GM12878 (cell line): Measurements from ENCODE around the gene GSG1. TPM values are rescaled to one million over a fixed set of nuclear protein-coding genes. Genes with fewer than 3 reads are reported as not detected.

Source experiments
- ATAC-seq: fragments of 200-7000 bp; cut with Tn5 transposase; 3 replicates; pipeline ENCODE4 v1.9.1; 2020; ENCODE audit warnings: mild to moderate bottlenecking, moderate library complexity
- BruUV-seq: library from RNA; stranded (reverse); fragments of 400-500 nt; replicated peaks from 2 replicates; lab custom pipeline; 2021; lab: Mats Ljungman, UMichigan
- CTCF ChIA-PET: fragments of 300-600 bp; sonication (Branson Sonifier 250); formaldehyde crosslinking; extraction: SDS; loops from one replicate; lab custom pipeline; 2021; ENCODE audit warnings: inconsistent platforms; lab: Yijun Ruan, JAX
- POLR2A ChIA-PET: fragments of 350-600 bp; formaldehyde crosslinking; extraction: SDS; loops from one replicate; lab custom pipeline; 2021; ENCODE audit warnings: inconsistent platforms; lab: Charles Lee
- RAD21 ChIA-PET: fragments of 300-600 bp; sonication (Branson Sonifier 250); formaldehyde crosslinking; loops from one replicate; lab custom pipeline; 2023; ENCODE audit warnings: antibody characterized with exemption; ENCODE audit not compliant: unreplicated experiment; lab: Charles Lee
- SMC1A ChIA-PET: fragments of 300-600 bp; sonication (Branson Sonifier 250); formaldehyde crosslinking; loops from one replicate; lab custom pipeline; 2023; ENCODE audit not compliant: unreplicated experiment, uncharacterized antibody; lab: Charles Lee
- DNase-seq: peaks from one replicate; pipeline ENCODE4 v3.0.0-alpha.2; 2011; ENCODE audit warnings: low read depth, low spot score
- FAIRE-seq: peaks from 3 replicates; lab custom pipeline; 2011; peaks lifted over from hg19 to GRCh38; lab: Jason Lieb, UNC
- H2AFZ ChIP-seq: 2 replicates; pipeline ENCODE4 v1.6.0; 2011; ENCODE audit warnings: low read depth, low read length, control low read depth; ENCODE audit not compliant: control insufficient read depth
- H3K27ac ChIP-seq: 2 replicates; pipeline ENCODE4 v1.5.1; 2011; ENCODE audit warnings: control low read depth; ENCODE audit not compliant: control insufficient read depth, insufficient read depth
- H3K27me3 ChIP-seq, 2 experiments: replicated peaks in 1 of 2; 2 replicates each; pipeline versions ENCODE4 v1.6.0 to v1.6.1; 2011; ENCODE audit warnings: low read length in 1 of 2; ENCODE audit not compliant: control insufficient read depth in 2 of 2, insufficient read depth in 2 of 2
- H3K36me3 ChIP-seq, 2 experiments: 2 replicates each; pipeline ENCODE4 v1.5.1; 2011; ENCODE audit warnings: low read length in 1 of 2; ENCODE audit not compliant: control insufficient read depth in 2 of 2, insufficient read depth in 2 of 2
- H3K4me1 ChIP-seq: 2 replicates; pipeline ENCODE4 v1.6.1; 2011; ENCODE audit warnings: mild to moderate bottlenecking, low read length, moderate library complexity, mixed read lengths; ENCODE audit not compliant: control insufficient read depth, insufficient read depth
- H3K4me2 ChIP-seq: 2 replicates; pipeline ENCODE4 v1.6.0; 2011; ENCODE audit warnings: control low read depth; ENCODE audit not compliant: control insufficient read depth, insufficient read depth
- H3K4me3 ChIP-seq: fragments of 200-600 bp; sonication (generic); 2 replicates; pipeline ENCODE4 v1.5.1; 2016
- H3K79me2 ChIP-seq: 2 replicates; pipeline ENCODE4 v1.6.0; 2011; ENCODE audit warnings: low read length; ENCODE audit not compliant: control insufficient read depth, insufficient read depth
- H3K9ac ChIP-seq: 2 replicates; pipeline ENCODE4 v1.8.0; 2011; ENCODE audit warnings: low read length, control low read depth, mixed read lengths; ENCODE audit not compliant: control insufficient read depth, insufficient read depth
- H3K9me3 ChIP-seq: replicated peaks from 3 replicates; pipeline ENCODE4 v1.5.1; 2011; ENCODE audit warnings: mild to moderate bottlenecking, low read length; ENCODE audit not compliant: control insufficient read depth, insufficient read depth
- H4K20me1 ChIP-seq: 2 replicates; pipeline ENCODE4 v1.6.0; 2011; ENCODE audit not compliant: control insufficient read depth, insufficient read depth
- CEBPB ChIP-seq, 2 experiments: fragments of 150-350 bp in 1 of 2; IDR thresholded peaks; 2 replicates each; pipeline ENCODE4 v1.6.1; 2012 to 2014; ENCODE audit warnings: low read depth in 2 of 2, low read length in 2 of 2, borderline replicate concordance in 1 of 2, inconsistent platforms in 1 of 2
- CREB1 ChIP-seq: IDR thresholded peaks from 2 replicates; pipeline ENCODE4 v1.6.1; 2012; ENCODE audit warnings: low read depth, mild to moderate bottlenecking, inconsistent platforms
- IRF4 ChIP-seq: IDR thresholded peaks from 2 replicates; pipeline ENCODE4 v1.6.1; 2011; ENCODE audit warnings: low read depth, low read length
- MYC ChIP-seq: IDR thresholded peaks from 2 replicates; pipeline ENCODE4 v1.6.1; 2011; ENCODE audit warnings: mild to moderate bottlenecking, low read length, moderate library complexity, inconsistent platforms; ENCODE audit not compliant: insufficient read depth, insufficient replicate concordance, insufficient read length, severe bottlenecking
- SIN3A ChIP-seq: IDR thresholded peaks from 2 replicates; pipeline ENCODE4 v1.6.1; 2012; ENCODE audit warnings: low read depth, low read length, improper control_type of control experiment
- SP1 ChIP-seq: IDR thresholded peaks from one replicate; pipeline ENCODE4 v1.6.1; 2011; ENCODE audit warnings: low read depth, low read length
- ZNF274 ChIP-seq: IDR thresholded peaks from one replicate; pipeline ENCODE4 v1.8.0; 2011; ENCODE audit not compliant: insufficient read length, insufficient read depth
- WGBS: methylation state at CpG from one replicate; pipeline ENCODE4 v1.1.6; 2016; ENCODE audit warnings: low lambda C conversion rate; ENCODE audit not compliant: insufficient replicate concordance, insufficient coverage; ENCODE audit errors: missing lambda C conversion rate; 5-methylcytosine and 5-hydroxymethylcytosine counted together
- in situ Hi-C: fragments of 300-500 bp; cut with MboI; formaldehyde crosslinking; loops from 9 replicates; pipeline ENCODE4 v1.14.3; 2018; ENCODE audit warnings: mixed read lengths
- intact Hi-C: fragments of 100-400 bp; cut with micrococcal nuclease; formaldehyde crosslinking; loops from one replicate; pipeline ENCODE4 v1.14.2; 2022; ENCODE audit not compliant: unreplicated experiment
- polyA plus RNA-seq, 11 experiments: library from polyadenylated mRNA; depleted of rRNA in 4 of 11; unstranded in 6 of 11; stranded (reverse) in 5 of 11; fragments of >200 nt; fragmentation: Nextera tagmentation in 4 of 11; fragmentation: Illumina TruSeq in 1 of 11; extraction: Ambion mirVana in 4 of 11; extraction: Trizol in 1 of 11; gene quantifications; 1 replicate in 1 of 11; 2 replicates in 10 of 11; pipeline versions ENCODE4 v1.2.1 to v1.2.3, GENCODE V29; 2011 to 2016; ENCODE audit warnings: inconsistent platforms in 2 of 11, missing spikeins in 2 of 11, low read depth in 1 of 11
- total RNA-seq, 4 experiments: library from RNA; depleted of rRNA in 3 of 4; stranded (reverse); fragments of >200 nt in 3 of 4; fragmentation: Illumina TruSeq in 1 of 4; extraction: Trizol in 1 of 4; gene quantifications; 2 replicates each; pipeline versions ENCODE4 v1.2.1 to v1.2.3, GENCODE V29; 2013 to 2021
- TF ChIP-seq, protein P1 (sequence below): fragments of 450-650 bp; conservative IDR thresholded peaks from 2 replicates; pipeline ENCODE4 v1.6.1; 2017; ENCODE audit warnings: mild to moderate bottlenecking, moderate library complexity
- TF ChIP-seq, protein P2 (sequence below): fragments of 150-350 bp; IDR thresholded peaks from 2 replicates; pipeline ENCODE4 v1.6.1; 2016; ENCODE audit warnings: low read depth, low read length
- TF ChIP-seq, protein P3 (sequence below): fragments of 450-650 bp; IDR thresholded peaks from 2 replicates; pipeline ENCODE4 v1.6.1; 2017; ENCODE audit warnings: mild to moderate bottlenecking, moderate library complexity
- TF ChIP-seq, protein P4 (sequence below): IDR thresholded peaks from 2 replicates; pipeline ENCODE4 v1.6.1; 2011; ENCODE audit warnings: low read depth, low read length, improper control_type of control experiment, borderline replicate concordance

The GSG1 gene
- total and polyA plus RNA-seq, 10 of the 15 experiments (the other 5 are each of a cell fraction or from before 2014, with no cell fraction given), result not detected

DNA sequence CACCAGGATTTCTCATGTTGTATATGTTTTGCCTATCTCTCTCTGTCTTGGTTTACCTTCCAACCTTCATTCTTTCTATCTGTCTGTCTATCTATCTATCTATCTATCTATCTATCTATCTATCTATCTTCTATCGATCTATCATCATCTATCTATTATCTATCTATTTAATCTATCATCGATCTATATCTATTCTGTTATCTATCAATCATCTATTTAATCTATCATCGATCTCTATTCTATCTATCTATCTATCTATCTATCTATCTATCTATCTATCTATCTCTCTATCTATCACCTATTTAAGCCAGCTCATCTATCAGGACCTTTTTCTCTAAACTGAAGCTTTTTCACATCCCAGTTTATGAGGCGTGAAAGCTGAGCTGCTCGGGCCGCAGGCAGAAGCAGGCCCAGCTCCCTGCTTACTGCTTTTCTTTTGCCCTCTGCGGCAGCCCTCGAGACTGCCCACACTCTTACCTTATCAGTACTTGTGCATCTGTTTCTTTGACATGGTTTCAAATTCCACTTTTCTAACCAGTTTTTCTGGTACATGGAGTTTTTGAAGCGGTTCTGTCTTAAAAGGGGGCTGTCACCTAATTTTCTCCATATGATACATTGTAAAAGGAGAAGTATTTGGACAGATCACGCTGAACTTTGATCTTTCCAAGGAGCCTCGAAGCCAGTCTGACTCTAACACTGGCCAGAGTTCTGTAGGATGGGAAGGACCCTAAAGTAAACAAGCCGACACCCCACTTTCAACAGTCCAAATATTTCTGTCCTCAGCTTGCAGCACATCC, 44.4 kb upstream of the GSG1 start:
- 50% methylated on average over 12 of the region's 12 CpGs for WGBS
- no peak overlapping the region for H3K4me2 ChIP-seq
- ChIA-PET SMC1A (interaction anchor here (0.9 kb wide), 1 partner anchor 360 kb away, joined by 4 read pairs; no protein-coding TSS in a partner anchor), CTCF (interaction anchor here (1.0 kb wide), 1 partner anchor 102 kb away, joined by 3 read pairs; no protein-coding TSS in a partner anchor), RAD21 (no interaction called here), POLR2A (no interaction called here)
- no peak overlapping the region for H3K4me3 ChIP-seq
- H3K27me3 ChIP-seq, result peaks cover 3 to 10% of the 10 kb centered on the region in 2 experiments
- no peak for DNase-seq
- no peaks in the 10 kb centered on the region for H3K79me2 ChIP-seq
- no peaks in the 10 kb centered on the region for H3K9me3 ChIP-seq
- intact Hi-C loops, result no loop called here
- no peaks in the 10 kb centered on the region for H3K36me3 ChIP-seq
- no peak overlapping the region for H3K9ac ChIP-seq
- FAIRE-seq, result no peak
- H3K4me1 ChIP-seq, result no peaks in the 10 kb centered on the region
- no peak for ATAC-seq
- in situ Hi-C loops, result no loop called here
- no peaks in the 10 kb centered on the region; the same call in 1 of the 2 replicates for H4K20me1 ChIP-seq
- BruUV-seq, result no TSS peak
- H3K27ac ChIP-seq, result no peak overlapping the region
- no peak overlapping the region for H2AFZ ChIP-seq
- TF ChIP-seq IRF4 (no peak), MYC (no peak), SIN3A (no peak), CREB1 (no peak), ZNF274 (no peak), CEBPB (IDR thresholded peaks at IDR 0.05; ENCODE audit: borderline replicate concordance in 1 of 2, low read depth in 2 of 2, low read length in 2 of 2) (no peak), SP1 (no peak)
- TF ChIP-seq, protein P1, sequence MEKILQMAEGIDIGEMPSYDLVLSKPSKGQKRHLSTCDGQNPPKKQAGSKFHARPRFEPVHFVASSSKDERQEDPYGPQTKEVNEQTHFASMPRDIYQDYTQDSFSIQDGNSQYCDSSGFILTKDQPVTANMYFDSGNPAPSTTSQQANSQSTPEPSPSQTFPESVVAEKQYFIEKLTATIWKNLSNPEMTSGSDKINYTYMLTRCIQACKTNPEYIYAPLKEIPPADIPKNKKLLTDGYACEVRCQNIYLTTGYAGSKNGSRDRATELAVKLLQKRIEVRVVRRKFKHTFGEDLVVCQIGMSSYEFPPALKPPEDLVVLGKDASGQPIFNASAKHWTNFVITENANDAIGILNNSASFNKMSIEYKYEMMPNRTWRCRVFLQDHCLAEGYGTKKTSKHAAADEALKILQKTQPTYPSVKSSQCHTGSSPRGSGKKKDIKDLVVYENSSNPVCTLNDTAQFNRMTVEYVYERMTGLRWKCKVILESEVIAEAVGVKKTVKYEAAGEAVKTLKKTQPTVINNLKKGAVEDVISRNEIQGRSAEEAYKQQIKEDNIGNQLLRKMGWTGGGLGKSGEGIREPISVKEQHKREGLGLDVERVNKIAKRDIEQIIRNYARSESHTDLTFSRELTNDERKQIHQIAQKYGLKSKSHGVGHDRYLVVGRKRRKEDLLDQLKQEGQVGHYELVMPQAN, result no peak
- TF ChIP-seq, protein P2, sequence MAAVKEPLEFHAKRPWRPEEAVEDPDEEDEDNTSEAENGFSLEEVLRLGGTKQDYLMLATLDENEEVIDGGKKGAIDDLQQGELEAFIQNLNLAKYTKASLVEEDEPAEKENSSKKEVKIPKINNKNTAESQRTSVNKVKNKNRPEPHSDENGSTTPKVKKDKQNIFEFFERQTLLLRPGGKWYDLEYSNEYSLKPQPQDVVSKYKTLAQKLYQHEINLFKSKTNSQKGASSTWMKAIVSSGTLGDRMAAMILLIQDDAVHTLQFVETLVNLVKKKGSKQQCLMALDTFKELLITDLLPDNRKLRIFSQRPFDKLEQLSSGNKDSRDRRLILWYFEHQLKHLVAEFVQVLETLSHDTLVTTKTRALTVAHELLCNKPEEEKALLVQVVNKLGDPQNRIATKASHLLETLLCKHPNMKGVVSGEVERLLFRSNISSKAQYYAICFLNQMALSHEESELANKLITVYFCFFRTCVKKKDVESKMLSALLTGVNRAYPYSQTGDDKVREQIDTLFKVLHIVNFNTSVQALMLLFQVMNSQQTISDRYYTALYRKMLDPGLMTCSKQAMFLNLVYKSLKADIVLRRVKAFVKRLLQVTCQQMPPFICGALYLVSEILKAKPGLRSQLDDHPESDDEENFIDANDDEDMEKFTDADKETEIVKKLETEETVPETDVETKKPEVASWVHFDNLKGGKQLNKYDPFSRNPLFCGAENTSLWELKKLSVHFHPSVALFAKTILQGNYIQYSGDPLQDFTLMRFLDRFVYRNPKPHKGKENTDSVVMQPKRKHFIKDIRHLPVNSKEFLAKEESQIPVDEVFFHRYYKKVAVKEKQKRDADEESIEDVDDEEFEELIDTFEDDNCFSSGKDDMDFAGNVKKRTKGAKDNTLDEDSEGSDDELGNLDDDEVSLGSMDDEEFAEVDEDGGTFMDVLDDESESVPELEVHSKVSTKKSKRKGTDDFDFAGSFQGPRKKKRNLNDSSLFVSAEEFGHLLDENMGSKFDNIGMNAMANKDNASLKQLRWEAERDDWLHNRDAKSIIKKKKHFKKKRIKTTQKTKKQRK, result no peak
- TF ChIP-seq, protein P3, sequence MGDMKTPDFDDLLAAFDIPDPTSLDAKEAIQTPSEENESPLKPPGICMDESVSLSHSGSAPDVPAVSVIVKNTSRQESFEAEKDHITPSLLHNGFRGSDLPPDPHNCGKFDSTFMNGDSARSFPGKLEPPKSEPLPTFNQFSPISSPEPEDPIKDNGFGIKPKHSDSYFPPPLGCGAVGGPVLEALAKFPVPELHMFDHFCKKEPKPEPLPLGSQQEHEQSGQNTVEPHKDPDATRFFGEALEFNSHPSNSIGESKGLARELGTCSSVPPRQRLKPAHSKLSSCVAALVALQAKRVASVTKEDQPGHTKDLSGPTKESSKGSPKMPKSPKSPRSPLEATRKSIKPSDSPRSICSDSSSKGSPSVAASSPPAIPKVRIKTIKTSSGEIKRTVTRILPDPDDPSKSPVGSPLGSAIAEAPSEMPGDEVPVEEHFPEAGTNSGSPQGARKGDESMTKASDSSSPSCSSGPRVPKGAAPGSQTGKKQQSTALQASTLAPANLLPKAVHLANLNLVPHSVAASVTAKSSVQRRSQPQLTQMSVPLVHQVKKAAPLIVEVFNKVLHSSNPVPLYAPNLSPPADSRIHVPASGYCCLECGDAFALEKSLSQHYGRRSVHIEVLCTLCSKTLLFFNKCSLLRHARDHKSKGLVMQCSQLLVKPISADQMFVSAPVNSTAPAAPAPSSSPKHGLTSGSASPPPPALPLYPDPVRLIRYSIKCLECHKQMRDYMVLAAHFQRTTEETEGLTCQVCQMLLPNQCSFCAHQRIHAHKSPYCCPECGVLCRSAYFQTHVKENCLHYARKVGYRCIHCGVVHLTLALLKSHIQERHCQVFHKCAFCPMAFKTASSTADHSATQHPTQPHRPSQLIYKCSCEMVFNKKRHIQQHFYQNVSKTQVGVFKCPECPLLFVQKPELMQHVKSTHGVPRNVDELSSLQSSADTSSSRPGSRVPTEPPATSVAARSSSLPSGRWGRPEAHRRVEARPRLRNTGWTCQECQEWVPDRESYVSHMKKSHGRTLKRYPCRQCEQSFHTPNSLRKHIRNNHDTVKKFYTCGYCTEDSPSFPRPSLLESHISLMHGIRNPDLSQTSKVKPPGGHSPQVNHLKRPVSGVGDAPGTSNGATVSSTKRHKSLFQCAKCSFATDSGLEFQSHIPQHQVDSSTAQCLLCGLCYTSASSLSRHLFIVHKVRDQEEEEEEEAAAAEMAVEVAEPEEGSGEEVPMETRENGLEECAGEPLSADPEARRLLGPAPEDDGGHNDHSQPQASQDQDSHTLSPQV, result no peak
- TF ChIP-seq, protein P4, sequence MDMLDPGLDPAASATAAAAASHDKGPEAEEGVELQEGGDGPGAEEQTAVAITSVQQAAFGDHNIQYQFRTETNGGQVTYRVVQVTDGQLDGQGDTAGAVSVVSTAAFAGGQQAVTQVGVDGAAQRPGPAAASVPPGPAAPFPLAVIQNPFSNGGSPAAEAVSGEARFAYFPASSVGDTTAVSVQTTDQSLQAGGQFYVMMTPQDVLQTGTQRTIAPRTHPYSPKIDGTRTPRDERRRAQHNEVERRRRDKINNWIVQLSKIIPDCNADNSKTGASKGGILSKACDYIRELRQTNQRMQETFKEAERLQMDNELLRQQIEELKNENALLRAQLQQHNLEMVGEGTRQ, result no peak
